Measurements from ENCODE around the gene KRT77.
"Not testable (repeated sequence)": the region's sequence is repeated elsewhere in the genome, so short reads cannot be mapped to it uniquely, and the experiment has no call there.

Gene KRT77

GRCh38 chr12:52676163-52676562 is 27.2 kb downstream of the KRT77 start:
- DNase-seq (ENCODE audit: low read depth in 2 of 2) = no peak

GRCh38 chr12:52675301-52675701 is 28.0 kb downstream of the KRT77 start:
- no peak for DNase-seq (ENCODE audit: low read depth in 2 of 2)

GRCh38 chr12:52674433-52674775 is 28.9 kb downstream of the KRT77 start:
- no peak for DNase-seq (ENCODE audit: low read depth in 2 of 2)

GRCh38 chr12:52673713-52674432 is 29.5 kb downstream of the KRT77 start:
- DNase-seq (ENCODE audit: low read depth in 2 of 2) = no peak

GRCh38 chr12:52673217-52673616 is 30.1 kb downstream of the KRT77 start:
- DNase-seq (ENCODE audit: low read depth in 2 of 2) = no peak

GRCh38 chr12:52672321-52672933 is 30.9 kb downstream of the KRT77 start:
- DNase-seq (ENCODE audit: low read depth in 2 of 2) = no peak

GRCh38 chr12:52670961-52671360 is 32.4 kb downstream of the KRT77 start:
- no peak for DNase-seq (ENCODE audit: low read depth in 2 of 2)

- DNase-seq (ENCODE audit: low read depth in 2 of 2) = no peak
These were observed 32.8 kb downstream of the KRT77 start for GRCh38 chr12:52670506-52670905.

- not testable (repeated sequence) for DNase-seq (ENCODE audit: low read depth in 2 of 2)
These were observed 33.4 kb downstream of the KRT77 start for GRCh38 chr12:52669941-52670340.

GRCh38 chr12:52669426-52669825 is 33.9 kb downstream of the KRT77 start:
- no peak for DNase-seq (ENCODE audit: low read depth in 2 of 2)

GRCh38 chr12:52667931-52668330 is 35.4 kb downstream of the KRT77 start:
- DNase-seq (ENCODE audit: low read depth in 2 of 2) = no peak

GRCh38 chr12:52667509-52667908 is 35.8 kb downstream of the KRT77 start:
- DNase-seq (ENCODE audit: low read depth in 2 of 2) = no peak

GRCh38 chr12:52666471-52666870 is 36.9 kb downstream of the KRT77 start:
- DNase-seq (ENCODE audit: low read depth in 2 of 2) = no peak

GRCh38 chr12:52663420-52663819 is 39.9 kb downstream of the KRT77 start:
- no peak for DNase-seq (ENCODE audit: low read depth in 2 of 2)

GRCh38 chr12:52662918-52663229 is 40.5 kb downstream of the KRT77 start:
- DNase-seq (ENCODE audit: low read depth in 2 of 2) = no peak

GRCh38 chr12:52662093-52662917 is 41.0 kb downstream of the KRT77 start:
- no peak for DNase-seq (ENCODE audit: low read depth in 2 of 2)

- DNase-seq (ENCODE audit: low read depth in 2 of 2) = no peak
These were observed 41.7 kb downstream of the KRT77 start for GRCh38 chr12:52661668-52662067.

- DNase-seq (ENCODE audit: low read depth in 2 of 2) = no peak
These were observed 42.3 kb downstream of the KRT77 start for GRCh38 chr12:52660934-52661499.

- DNase-seq (ENCODE audit: low read depth in 2 of 2) = no peak
These were observed 43.4 kb downstream of the KRT77 start for GRCh38 chr12:52659951-52660350.

GRCh38 chr12:52659395-52659794 is 43.9 kb downstream of the KRT77 start:
- no peak for DNase-seq (ENCODE audit: low read depth in 2 of 2)

GRCh38 chr12:52658196-52658595 is 45.1 kb downstream of the KRT77 start:
- no peak for DNase-seq (ENCODE audit: low read depth in 2 of 2)

GRCh38 chr12:52657250-52657902 is 45.9 kb downstream of the KRT77 start:
- no peak for DNase-seq (ENCODE audit: low read depth in 2 of 2)

Data from stimulated activated CD8-positive, alpha-beta memory T cell treated with anti-CD3 and anti-CD28 coated beads, Interleukin-15, amount 100 ng/mL, for 48 hours (primary cell).